ENCODE measurements around the gene SFTA2.

Gene SFTA2

GRCh38 chr6:30893001-30893591 is 38.9 kb downstream of the SFTA2 start:
- in situ Hi-C loops (cut with MboI; ENCODE audit: low sequenced_read_pairs): no loop called here

GRCh38 chr6:30891816-30892538 is 40.0 kb downstream of the SFTA2 start:
- in situ Hi-C loops (cut with MboI; ENCODE audit: low sequenced_read_pairs): no loop called here

DNA sequence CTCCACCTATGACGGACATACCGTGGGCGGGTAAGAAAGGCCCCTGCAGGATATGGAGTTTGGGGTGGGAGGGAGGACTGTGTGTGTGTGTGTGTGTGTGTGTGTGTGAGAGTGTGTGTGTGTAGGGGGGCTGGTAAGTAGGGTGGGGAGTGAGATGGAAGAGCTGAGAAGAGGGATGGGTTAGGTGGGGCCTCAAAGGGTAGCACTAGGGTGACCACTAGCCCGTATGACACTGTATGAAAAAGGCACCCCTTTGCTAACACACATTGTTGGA is 40.6 kb downstream of the SFTA2 start:
- in situ Hi-C loops (cut with MboI; ENCODE audit: low sequenced_read_pairs): no loop called here

- in situ Hi-C loops (cut with MboI; ENCODE audit: low sequenced_read_pairs): no loop called here
Observed at GRCh38 chr6:30890646-30891449, 41.1 kb downstream of the SFTA2 start.

- in situ Hi-C loops (cut with MboI; ENCODE audit: low sequenced_read_pairs): no loop called here
Observed at GRCh38 chr6:30889921-30890645, 41.9 kb downstream of the SFTA2 start.

GRCh38 chr6:30889496-30889885 is 42.5 kb downstream of the SFTA2 start:
- in situ Hi-C loops (cut with MboI; ENCODE audit: low sequenced_read_pairs): no loop called here

GRCh38 chr6:30888816-30889495 is 43.0 kb downstream of the SFTA2 start:
- in situ Hi-C loops (cut with MboI; ENCODE audit: low sequenced_read_pairs): no loop called here

GRCh38 chr6:30887901-30888815 is 43.8 kb downstream of the SFTA2 start:
- in situ Hi-C loops (cut with MboI; ENCODE audit: low sequenced_read_pairs): no loop called here

GRCh38 chr6:30886897-30887255 is 45.1 kb downstream of the SFTA2 start:
- in situ Hi-C loops (cut with MboI; ENCODE audit: low sequenced_read_pairs): no loop called here

DNA sequence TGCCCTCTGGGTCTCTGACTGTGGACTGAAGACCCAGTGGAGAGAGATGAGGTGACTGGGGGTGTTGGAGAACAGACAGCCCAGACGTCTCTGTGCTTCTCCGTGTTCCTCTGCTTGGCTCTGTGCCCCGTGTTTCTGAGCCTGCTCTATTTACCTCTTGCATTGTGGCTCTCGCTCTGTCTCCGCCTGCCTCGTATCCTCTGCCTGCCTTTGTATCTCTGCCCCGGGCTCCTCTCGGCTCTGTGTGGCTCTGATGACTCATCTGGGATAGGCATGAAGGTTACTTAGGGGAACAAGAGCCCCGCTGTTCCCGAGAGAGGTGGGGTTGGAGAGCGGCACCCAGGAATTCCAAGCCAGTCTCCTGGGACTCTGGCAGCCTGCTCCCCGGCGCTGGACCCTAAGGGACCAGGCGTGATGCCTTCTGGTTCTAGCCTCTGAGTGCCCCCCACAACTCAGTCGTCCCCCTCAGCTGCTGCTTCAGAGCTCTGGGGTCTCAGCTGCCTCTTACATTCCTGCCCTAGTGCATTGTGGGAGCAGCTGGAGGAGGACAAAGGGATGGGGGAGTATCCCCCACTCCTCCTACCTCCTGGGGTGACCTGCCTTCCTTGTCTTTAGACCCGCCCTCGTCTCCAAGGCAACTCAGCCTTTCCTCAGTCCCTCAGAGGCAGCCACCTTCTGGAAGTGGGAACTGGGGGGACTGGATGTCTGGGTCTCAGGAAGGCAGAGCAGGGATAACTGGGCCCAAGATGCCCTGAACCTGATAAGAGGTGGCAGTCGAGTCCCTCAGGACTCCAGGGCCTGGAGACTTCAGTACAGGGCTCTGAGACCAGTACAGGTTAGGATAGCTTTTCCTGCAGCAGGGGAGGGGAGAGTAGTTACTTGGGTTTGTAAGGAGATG is 45.7 kb downstream of the SFTA2 start:
- in situ Hi-C loops (cut with MboI; ENCODE audit: low sequenced_read_pairs): no loop called here

DNA sequence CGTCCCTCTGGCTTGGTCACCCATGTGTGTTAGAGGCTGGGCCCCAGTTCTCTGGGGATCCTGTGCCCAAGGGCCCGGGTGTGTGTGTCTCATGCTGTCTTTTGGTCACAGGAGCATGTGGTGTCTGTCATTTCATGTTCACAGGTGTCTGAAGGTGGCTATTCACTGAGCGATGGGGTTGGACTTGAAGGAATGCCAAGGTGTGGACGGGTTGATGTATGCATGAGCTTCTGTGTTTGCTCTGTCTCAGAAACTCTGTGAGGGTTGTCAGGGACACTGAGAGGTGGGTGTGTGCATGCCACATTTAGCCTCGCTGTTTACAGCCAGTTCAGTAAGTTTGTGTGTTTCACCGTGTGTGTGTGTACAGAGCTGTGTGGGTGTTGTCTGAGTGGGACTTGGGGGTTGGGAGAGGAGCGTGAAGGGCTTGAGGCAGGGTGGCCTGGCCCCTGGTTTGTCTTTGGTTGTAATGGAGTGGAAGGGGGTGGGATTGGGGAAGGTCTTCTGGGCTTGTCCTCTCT is 46.4 kb downstream of the SFTA2 start:
- in situ Hi-C loops (cut with MboI; ENCODE audit: low sequenced_read_pairs): no loop called here

DNA sequence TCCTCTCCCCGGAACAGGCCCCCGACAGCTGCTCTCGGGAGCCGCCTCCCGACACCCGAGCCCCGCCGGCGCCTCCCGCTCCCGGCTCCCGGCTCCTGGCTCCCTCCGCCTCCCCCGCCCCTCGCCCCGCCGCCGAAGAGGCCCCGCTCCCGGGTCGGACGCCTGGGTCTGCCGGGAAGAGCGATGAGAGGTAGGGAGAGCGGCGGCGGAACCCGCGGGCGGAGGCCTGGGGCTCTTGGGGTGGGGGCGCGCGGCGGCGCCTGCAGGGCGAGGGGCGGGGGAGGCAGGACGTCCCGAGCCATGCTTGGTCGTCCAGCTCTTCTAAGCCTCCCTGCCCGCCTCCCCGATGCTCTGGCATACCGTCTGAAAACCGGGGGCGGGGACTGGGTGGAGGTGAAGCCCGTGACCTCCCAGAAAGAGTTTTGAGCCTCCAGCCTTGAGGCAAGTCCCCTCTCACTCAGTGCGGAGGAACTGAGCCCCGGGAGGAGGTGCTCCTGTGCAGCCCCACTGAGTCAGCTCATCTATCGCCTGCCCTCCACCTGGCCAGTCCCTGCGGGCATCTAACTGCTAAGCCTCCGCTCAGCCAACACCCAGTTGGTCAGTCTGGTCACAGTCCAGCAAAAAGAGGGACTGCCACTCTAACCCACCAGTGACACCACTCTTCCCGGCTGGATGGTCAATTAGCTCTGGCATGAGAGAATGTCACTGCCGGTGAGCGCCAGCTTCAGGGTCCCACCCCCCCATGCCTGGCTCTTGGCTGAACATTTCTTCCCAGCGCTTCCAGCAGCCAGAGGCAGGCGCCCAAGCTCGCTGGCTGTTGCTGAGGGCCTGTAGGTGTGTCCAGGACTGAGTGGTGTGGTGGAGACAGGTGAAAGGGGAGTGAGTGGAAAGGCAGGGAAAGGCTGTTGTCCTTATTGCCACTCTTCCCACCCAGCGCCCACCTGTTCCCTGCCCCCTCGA is 47.2 kb downstream of the SFTA2 start:
- in situ Hi-C loops (cut with MboI; ENCODE audit: low sequenced_read_pairs): no loop called here

DNA sequence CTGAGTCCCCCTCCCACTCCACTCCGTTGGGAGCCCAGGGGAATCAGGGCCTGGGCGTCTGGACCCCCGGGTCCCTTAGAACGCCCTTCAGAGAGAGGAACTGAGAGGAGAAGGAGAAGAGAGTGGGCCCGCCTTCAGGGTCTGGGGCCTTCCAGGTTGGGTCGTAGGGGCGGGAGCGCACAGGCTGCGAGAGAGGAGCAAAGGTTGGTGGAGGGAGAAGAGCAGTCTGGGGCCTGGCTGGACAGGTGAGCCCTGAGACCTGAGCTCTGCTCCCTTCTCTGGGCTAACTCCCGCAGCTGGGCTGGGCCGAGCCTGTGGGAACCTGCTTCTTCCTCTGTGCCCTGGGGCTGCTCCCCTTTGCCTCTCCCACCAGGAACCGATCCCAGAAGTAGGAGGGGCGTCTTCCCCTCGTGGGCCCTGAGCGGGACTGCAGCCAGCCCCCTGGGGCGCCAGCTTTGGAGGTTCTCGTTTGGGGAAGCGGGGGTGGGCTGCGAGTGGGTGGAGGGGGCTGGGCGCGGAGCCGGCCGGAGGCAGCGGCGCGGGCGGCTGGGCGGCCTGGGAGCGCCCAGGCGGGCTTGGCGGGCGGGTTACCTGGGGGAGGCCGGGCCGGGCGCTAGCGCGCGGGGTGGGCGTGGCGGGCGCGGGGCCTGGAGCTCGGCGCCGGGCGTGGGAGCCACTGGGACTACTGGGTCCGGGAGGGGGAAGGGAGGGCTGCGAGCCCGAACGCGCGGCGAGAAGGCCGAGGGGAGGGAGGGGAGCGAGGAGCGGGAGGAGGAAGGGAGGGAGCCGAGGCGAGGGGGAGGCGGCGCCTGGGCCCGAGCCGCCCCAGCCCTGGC is 48.1 kb downstream of the SFTA2 start, which contains the start of gene DDR1:
TSS of gene DDR1 (plus strand) at position 835 of the 836 bp plus-strand sequence. CDS start 4,211 bp downstream, outside the sequence.
- in situ Hi-C loops (cut with MboI; ENCODE audit: low sequenced_read_pairs): no loop called here

GRCh38 chr6:30882759-30883684 is 48.9 kb downstream of the SFTA2 start:
- in situ Hi-C loops (cut with MboI; ENCODE audit: low sequenced_read_pairs): no loop called here

DNA sequence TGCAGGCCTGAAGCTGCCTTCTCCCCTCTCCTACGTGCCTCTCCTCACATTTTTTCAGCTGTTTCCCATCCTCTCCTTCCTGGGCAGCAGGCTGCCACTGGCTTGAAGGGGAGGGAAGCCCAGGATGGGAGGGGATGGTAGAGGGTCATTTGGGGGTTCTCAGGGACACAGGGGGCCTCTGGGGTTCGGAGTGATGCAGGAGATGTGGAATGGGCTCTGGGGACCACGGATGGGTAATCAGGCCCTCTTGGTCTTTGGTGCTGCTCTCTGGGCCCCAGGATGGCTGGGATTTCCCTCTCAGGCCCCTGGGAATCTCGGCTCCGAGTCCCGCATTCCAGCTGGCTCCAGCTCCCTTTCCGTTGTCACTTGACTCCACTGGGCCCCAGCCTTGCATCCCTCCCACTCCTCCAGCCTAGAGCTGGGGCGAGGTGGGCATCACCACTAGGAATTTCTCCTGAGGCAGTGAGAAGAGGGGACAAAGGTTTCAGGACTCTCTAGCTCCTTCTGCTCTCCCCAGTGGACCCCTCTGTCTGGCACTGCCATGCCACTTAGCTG is 49.7 kb downstream of the SFTA2 start:
- in situ Hi-C loops (cut with MboI; ENCODE audit: low sequenced_read_pairs): no loop called here

Data from HL-60/S4 (cell line).